PC-9 (cell line): ENCODE results near the gene CYFIP2. TPM values are rescaled to one million over a fixed set of nuclear protein-coding genes. Genes with fewer than 3 reads are reported as not detected.

ENCODE experiments used
- BruUV-seq: library from RNA; stranded (reverse); fragments of 400-500 nt; replicated peaks from 2 replicates; lab custom pipeline; 2021; lab: Mats Ljungman, UMichigan
- CTCF ChIA-PET: fragments of 300-600 bp; sonication (Branson Sonifier 250); formaldehyde crosslinking; loops from one replicate; lab custom pipeline; 2022; ENCODE audit warnings: antibody characterized with exemption; lab: Charles Lee
- POLR2A ChIA-PET: fragments of 300-600 bp; sonication (Branson Sonifier 250); formaldehyde crosslinking; loops from one replicate; lab custom pipeline; 2022; ENCODE audit warnings: antibody characterized with exemption; ENCODE audit not compliant: unreplicated experiment; lab: Charles Lee
- DNase-seq, 2 experiments: peaks; one replicate each; pipeline versions ENCODE4 v3.0.0 to v3.0.0-alpha.2; 2015 to 2022; ENCODE audit warnings: mixed read lengths in 1 of 2
- H2AFZ ChIP-seq: fragments of 200-600 bp; sonication (generic); 2 replicates; pipeline ENCODE4 v1.8.1; 2017; ENCODE audit warnings: antibody characterized with exemption
- H3F3A ChIP-seq: fragments of 200-600 bp; sonication (generic); 2 replicates; pipeline ENCODE4 v1.8.1; 2017; ENCODE audit warnings: antibody characterized with exemption, mild to moderate bottlenecking, low read depth; ENCODE audit not compliant: insufficient read depth
- H3K27ac ChIP-seq: fragments of 200-600 bp; sonication (generic); 2 replicates; pipeline ENCODE4 v1.6.1; 2016; ENCODE audit warnings: mixed run types
- H3K27me3 ChIP-seq: fragments of 200-600 bp; sonication (generic); 2 replicates; pipeline ENCODE4 v1.6.1; 2016; ENCODE audit warnings: low read depth, mixed run types; ENCODE audit not compliant: insufficient read depth
- H3K36me3 ChIP-seq: fragments of 200-600 bp; sonication (generic); 2 replicates; pipeline ENCODE4 v1.6.1; 2016; ENCODE audit warnings: low read depth, mixed run types
- H3K4me1 ChIP-seq: fragments of 200-600 bp; sonication (generic); replicated peaks from 2 replicates; pipeline ENCODE4 v1.6.1; 2016; ENCODE audit warnings: mixed run types; ENCODE audit not compliant: insufficient read depth
- H3K4me2 ChIP-seq: fragments of 200-600 bp; sonication (generic); 2 replicates; pipeline ENCODE4 v1.6.1; 2017; ENCODE audit warnings: mixed run types
- H3K4me3 ChIP-seq: fragments of 200-600 bp; sonication (generic); 2 replicates; pipeline ENCODE4 v1.6.1; 2016; ENCODE audit warnings: mixed run types
- H3K79me2 ChIP-seq: fragments of 200-600 bp; sonication (generic); 2 replicates; pipeline ENCODE4 v1.6.1; 2017; ENCODE audit warnings: low read depth, mixed run types
- H3K9me2 ChIP-seq: fragments of 200-600 bp; sonication (generic); 2 replicates; pipeline ENCODE4 v1.8.1; 2017; ENCODE audit warnings: mild to moderate bottlenecking; ENCODE audit not compliant: insufficient read depth
- H3K9me3 ChIP-seq: fragments of 200-600 bp; sonication (generic); 2 replicates; pipeline ENCODE4 v1.8.1; 2016; ENCODE audit warnings: low read depth; ENCODE audit not compliant: insufficient read depth
- H4K20me1 ChIP-seq: fragments of 200-600 bp; sonication (generic); 2 replicates; pipeline ENCODE4 v1.8.1; 2017; ENCODE audit not compliant: insufficient read depth
- CTCF ChIP-seq: fragments of 200-600 bp; sonication (generic); conservative IDR thresholded peaks from 2 replicates; pipeline ENCODE4 v1.6.1; 2017; ENCODE audit warnings: mixed run types, antibody characterized with exemption, mild to moderate bottlenecking, moderate library complexity
- EZH2 ChIP-seq: fragments of 200-600 bp; sonication (generic); IDR thresholded peaks from 2 replicates; pipeline ENCODE4 v1.8.0; 2017; ENCODE audit warnings: antibody characterized with exemption, low read depth
- intact Hi-C: fragments of 100-400 bp; cut with micrococcal nuclease; formaldehyde crosslinking; loops from one replicate; pipeline ENCODE4 v1.10.0; 2022; ENCODE audit not compliant: unreplicated experiment
- total RNA-seq: library from RNA; stranded (reverse); gene quantifications from 2 replicates; pipeline ENCODE4 v1.2.3, GENCODE V29; 2021

Gene CYFIP2
- total RNA-seq, 1 experiment from 2014 or later: not detected

DNA sequence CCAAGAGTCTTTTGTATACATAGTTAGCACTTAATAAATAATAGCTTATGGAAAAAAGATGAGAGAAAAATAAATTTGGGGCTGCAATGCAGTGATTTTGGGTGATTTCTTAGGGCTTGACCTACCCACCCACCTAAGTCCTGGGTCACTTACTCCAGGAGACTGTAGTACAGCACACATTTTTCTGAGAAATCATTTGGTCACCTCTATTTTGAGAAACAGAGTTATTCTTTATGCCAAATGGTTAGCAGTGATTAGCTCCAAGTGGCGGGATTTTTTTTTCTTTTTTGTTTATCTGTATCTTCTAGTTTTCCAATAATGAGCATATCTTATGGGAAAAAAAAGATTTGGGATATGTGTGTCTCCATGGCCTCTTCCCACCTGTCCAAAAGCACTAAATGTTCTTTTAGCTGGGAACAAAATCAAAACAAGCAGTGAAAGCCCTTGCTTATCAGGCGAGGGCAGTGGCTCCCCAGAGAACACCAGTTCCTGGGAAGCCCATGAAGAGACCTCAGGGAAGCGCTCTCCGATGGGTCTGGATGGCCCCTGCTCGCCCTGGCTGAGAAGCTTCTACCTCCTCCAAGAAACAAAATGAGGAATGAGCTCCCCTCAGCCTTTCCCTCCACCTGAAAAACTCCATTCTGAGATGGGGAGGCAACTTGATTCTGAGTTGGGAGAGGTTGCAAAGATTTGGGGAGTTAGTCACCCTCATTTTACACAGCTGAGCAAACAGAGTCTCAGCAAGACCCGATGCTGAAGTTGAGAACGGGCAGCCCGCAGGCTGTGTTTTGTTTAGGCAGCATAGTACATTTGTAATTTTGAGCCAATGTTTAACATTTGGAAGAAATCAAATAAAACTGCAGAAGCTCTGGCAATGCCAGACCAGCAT lies 69.9 kb downstream of the CYFIP2 start:
- TF ChIP-seq EZH2: no peak
- no peak for TF ChIP-seq CTCF
- no peaks in the 10 kb centered on the region for H3K79me2 ChIP-seq
- H3K27me3 ChIP-seq: no peaks in the 10 kb centered on the region
- intact Hi-C loops: no loop called here
- ChIA-PET POLR2A (no interaction called here), CTCF (interaction anchor here (0.7 kb wide), 1 partner anchor 407 kb away, joined by 5 read pairs; no protein-coding TSS in a partner anchor)
- no peaks in the 10 kb centered on the region for H4K20me1 ChIP-seq
- H3K27ac ChIP-seq: no peak overlapping the region
- H3K4me3 ChIP-seq: no peak overlapping the region
- H3F3A ChIP-seq: no peaks in the 10 kb centered on the region
- H3K9me3 ChIP-seq: no peaks in the 10 kb centered on the region
- no peaks in the 10 kb centered on the region for H3K9me2 ChIP-seq
- no TSS peak for BruUV-seq
- DNase-seq: no peak
- H2AFZ ChIP-seq: no peak overlapping the region
- H3K4me2 ChIP-seq: no peak overlapping the region
- H3K4me1 ChIP-seq: no peaks in the 10 kb centered on the region
- no peaks in the 10 kb centered on the region for H3K36me3 ChIP-seq

- Histone ChIP-seq H4K20me1 (no peaks in the 10 kb centered on the region), H3K4me2 (no peak overlapping the region), H3F3A (no peaks in the 10 kb centered on the region), H2AFZ (no peak overlapping the region), H3K9me3 (no peaks in the 10 kb centered on the region), H3K9me2 (no peaks in the 10 kb centered on the region), H3K27me3 (no peaks in the 10 kb centered on the region), H3K79me2 (no peaks in the 10 kb centered on the region), H3K27ac (no peak overlapping the region), H3K4me3 (no peak overlapping the region), H3K4me1 (no peaks in the 10 kb centered on the region), H3K36me3 (no peaks in the 10 kb centered on the region)
- intact Hi-C loops: no loop called here
- BruUV-seq: no TSS peak
- ChIA-PET CTCF (no interaction called here), POLR2A (no interaction called here)
- DNase-seq: no peak
- TF ChIP-seq CTCF: no peak
- no peak for TF ChIP-seq EZH2
Measured at GRCh38 chr5:157336423-157336744, 70.5 kb downstream of the CYFIP2 start.

DNA sequence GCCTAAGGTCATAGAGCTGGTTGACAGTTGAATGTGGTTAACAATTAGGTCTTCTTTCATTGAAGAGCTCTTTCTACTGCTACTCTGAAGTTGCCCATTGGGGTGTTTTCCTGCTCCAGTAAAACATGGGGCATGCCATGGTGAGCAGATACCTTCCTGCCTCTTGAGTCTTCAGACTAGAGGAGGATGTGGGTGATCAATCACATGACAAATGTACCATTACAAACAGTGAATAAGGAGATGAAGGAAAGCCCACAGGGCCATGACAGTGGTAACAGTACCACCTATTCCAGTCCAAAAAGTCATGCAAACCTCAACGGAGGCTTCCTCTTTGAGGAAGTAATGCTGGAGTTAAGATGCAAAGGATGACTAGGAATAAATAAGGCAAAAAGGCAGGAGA lies 73.5 kb downstream of the CYFIP2 start:
- no peak overlapping the region for H3K4me2 ChIP-seq
- H4K20me1 ChIP-seq: no peaks in the 10 kb centered on the region
- H3K79me2 ChIP-seq: no peaks in the 10 kb centered on the region
- no TSS peak for BruUV-seq
- no peaks in the 10 kb centered on the region for H3K9me3 ChIP-seq
- no peak for TF ChIP-seq EZH2
- TF ChIP-seq CTCF: no peak
- no peak for DNase-seq
- no peak overlapping the region for H3K4me3 ChIP-seq
- intact Hi-C loops: no loop called here
- CTCF ChIA-PET: no interaction called here
- H3F3A ChIP-seq: no peaks in the 10 kb centered on the region
- H3K4me1 ChIP-seq: no peaks in the 10 kb centered on the region
- H3K27ac ChIP-seq: no peak overlapping the region
- no peaks in the 10 kb centered on the region for H3K9me2 ChIP-seq
- H3K36me3 ChIP-seq: no peaks in the 10 kb centered on the region
- no peak overlapping the region for H2AFZ ChIP-seq
- no peaks in the 10 kb centered on the region for H3K27me3 ChIP-seq
- POLR2A ChIA-PET: no interaction called here
